Fibroblast of lung (primary cell): ENCODE measurements around the gene DPP10.

Source experiments
- EZH2 ChIP-seq: IDR thresholded peaks from 2 replicates; pipeline ENCODE4 v1.5.1; 2012; ENCODE audit warnings: low read length, control low read depth, mild to moderate bottlenecking; ENCODE audit errors: missing control alignments
- TF ChIP-seq, protein P1 (sequence below), 2 donors: IDR thresholded peaks in 1 of 2; conservative IDR thresholded peaks in 1 of 2; 1 replicate in 1 of 2; 2 replicates in 1 of 2; pipeline ENCODE4 v1.5.1; 2011 to 2012; ENCODE audit warnings: low read length in 2 of 2, control low read depth in 1 of 2, inconsistent platforms in 1 of 2, low read depth in 1 of 2, mild to moderate bottlenecking in 1 of 2

DNA sequence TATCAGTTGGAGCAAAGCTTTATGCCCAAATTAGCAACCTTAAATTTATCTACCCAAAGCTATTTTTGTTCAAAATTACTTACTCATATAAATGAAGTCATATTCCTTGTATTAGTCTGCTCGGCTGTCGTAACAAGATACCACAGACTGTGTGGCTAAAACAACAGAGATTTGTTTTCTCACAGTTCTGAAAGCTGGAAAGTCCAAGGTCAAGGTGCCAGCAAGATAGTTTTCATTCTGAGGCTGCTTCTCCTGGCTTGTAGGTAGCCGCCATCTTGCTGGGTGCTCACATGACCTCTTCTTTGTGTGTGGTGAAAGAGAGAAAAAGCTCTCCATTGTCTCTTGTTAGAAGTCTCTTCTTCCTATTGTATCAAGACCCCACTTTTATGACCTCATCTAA, 15.7 kb upstream of the DPP10 start:
- TF ChIP-seq, protein P1, sequence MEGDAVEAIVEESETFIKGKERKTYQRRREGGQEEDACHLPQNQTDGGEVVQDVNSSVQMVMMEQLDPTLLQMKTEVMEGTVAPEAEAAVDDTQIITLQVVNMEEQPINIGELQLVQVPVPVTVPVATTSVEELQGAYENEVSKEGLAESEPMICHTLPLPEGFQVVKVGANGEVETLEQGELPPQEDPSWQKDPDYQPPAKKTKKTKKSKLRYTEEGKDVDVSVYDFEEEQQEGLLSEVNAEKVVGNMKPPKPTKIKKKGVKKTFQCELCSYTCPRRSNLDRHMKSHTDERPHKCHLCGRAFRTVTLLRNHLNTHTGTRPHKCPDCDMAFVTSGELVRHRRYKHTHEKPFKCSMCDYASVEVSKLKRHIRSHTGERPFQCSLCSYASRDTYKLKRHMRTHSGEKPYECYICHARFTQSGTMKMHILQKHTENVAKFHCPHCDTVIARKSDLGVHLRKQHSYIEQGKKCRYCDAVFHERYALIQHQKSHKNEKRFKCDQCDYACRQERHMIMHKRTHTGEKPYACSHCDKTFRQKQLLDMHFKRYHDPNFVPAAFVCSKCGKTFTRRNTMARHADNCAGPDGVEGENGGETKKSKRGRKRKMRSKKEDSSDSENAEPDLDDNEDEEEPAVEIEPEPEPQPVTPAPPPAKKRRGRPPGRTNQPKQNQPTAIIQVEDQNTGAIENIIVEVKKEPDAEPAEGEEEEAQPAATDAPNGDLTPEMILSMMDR (conservative IDR thresholded peaks at IDR 0.05 in 1 of 2, IDR thresholded peaks at IDR 0.05 in 1 of 2; ENCODE audit: low read depth in 1 of 2, low read length in 2 of 2) = no peak
- no peak for TF ChIP-seq EZH2
